GM12892 (cell line): Measurements from ENCODE around the gene SNX21. TPM values are rescaled to one million over a fixed set of nuclear protein-coding genes. Genes with fewer than 3 reads are reported as not detected.
"Not testable (repeated sequence)": the region's sequence is repeated elsewhere in the genome, so short reads cannot be mapped to it uniquely, and the experiment has no call there.

ENCODE experiments used
- DNase-seq: peaks from one replicate; pipeline ENCODE4 v3.0.0; 2011; ENCODE audit not compliant: insufficient read length
- FAIRE-seq: peaks from 2 replicates; lab custom pipeline; 2011; peaks lifted over from hg19 to GRCh38; lab: Jason Lieb, UNC
- POLR2A ChIP-seq: IDR thresholded peaks from 2 replicates; pipeline ENCODE4 v1.6.1; 2011; ENCODE audit warnings: low read depth, low read length, control low read depth
- POLR2AphosphoS5 ChIP-seq: IDR thresholded peaks from 2 replicates; pipeline ENCODE4 v1.6.1; 2011; ENCODE audit warnings: low read depth, low read length, control low read depth
- TAF1 ChIP-seq: IDR thresholded peaks from 2 replicates; pipeline ENCODE4 v1.6.1; 2011; ENCODE audit warnings: low read depth, mild to moderate bottlenecking, control low read depth, low read length, borderline replicate concordance
- polyA plus RNA-seq: library from polyadenylated mRNA; unstranded; fragments of >200 nt; gene quantifications from one replicate; pipeline ENCODE4 v1.2.1, GENCODE V29; 2012; ENCODE audit warnings: missing spikeins, inconsistent platforms; ENCODE audit not compliant: missing spikeins

The SNX21 gene, protein sequence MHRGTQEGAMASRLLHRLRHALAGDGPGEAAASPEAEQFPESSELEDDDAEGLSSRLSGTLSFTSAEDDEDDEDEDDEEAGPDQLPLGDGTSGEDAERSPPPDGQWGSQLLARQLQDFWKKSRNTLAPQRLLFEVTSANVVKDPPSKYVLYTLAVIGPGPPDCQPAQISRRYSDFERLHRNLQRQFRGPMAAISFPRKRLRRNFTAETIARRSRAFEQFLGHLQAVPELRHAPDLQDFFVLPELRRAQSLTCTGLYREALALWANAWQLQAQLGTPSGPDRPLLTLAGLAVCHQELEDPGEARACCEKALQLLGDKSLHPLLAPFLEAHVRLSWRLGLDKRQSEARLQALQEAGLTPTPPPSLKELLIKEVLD
- 0.81 TPM for polyA plus RNA-seq

DNA sequence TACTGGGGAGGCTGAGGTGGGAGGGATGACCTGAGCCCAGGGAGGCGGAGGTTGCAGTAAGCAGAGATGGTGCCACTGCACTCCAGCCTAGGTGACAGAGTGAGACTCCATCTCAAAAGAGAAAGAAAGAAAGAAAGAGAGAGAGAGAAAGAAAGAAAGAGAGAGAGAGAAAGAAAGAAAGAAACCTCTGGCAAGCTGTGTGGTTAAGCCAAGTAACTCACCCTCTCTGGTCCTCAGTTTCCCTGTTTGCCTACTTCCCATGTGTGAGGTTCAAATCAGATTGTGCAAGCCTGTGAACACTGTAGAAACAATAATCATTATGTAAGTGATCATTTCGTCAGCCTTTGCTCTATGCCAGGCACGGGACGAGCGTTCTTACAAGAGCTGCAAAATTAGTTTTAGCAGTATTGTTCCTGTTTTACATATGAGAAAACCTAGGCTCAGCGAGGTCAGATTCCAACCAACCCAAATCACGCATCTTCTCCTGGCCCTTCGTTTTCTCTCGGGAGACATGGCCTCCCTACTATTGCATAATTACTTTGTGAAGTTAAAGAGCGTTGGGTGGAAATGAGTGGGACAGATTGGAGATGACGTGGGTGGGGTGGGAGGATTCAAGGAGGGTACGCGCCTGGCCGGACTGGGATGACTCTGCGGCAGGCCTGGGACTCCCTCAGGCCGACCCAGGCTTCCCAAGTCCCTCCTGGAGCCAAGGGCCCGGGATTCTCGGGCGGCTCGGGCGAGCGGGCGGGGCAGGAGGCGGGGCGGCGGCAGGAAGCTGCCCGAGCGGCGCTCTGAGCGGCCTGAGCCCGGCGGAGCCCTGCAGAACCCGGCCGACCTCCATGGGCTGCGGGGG is at the start of gene SNX21:
TSS of gene SNX21 (plus strand) at position 770 of the 853 bp plus-strand sequence. CDS start 121 bp downstream, outside the sequence.
- FAIRE-seq: no peak
- peak; percentile 61 for DNase-seq
- TF ChIP-seq POLR2A (peak; percentile 21; the same call in 1 of the 2 replicates), TAF1 (no peak), POLR2AphosphoS5 (no peak)

DNA sequence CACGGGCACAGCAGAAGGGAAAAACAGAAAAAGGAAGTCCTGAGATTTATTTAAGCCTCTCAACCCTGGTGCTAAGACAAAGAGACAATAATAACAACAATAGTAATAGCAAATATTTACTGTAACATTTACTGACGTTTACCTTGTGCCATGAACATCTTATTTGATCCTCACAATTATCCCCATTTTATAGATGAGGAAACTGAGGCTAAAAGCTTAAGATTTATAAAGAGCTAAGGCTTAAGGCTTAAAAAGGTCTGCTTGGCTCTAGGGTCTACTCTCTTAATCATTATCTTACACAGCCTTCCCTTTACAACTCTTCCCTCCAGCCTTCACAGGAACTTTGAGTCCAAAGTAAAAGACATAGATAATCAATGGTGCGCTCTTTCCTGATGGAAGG is 45.2 kb upstream of the SNX21 start:
- no peak for FAIRE-seq
- DNase-seq: no peak
- no peak for TF ChIP-seq TAF1
- TF ChIP-seq POLR2A: no peak
- no peak for TF ChIP-seq POLR2AphosphoS5

DNA sequence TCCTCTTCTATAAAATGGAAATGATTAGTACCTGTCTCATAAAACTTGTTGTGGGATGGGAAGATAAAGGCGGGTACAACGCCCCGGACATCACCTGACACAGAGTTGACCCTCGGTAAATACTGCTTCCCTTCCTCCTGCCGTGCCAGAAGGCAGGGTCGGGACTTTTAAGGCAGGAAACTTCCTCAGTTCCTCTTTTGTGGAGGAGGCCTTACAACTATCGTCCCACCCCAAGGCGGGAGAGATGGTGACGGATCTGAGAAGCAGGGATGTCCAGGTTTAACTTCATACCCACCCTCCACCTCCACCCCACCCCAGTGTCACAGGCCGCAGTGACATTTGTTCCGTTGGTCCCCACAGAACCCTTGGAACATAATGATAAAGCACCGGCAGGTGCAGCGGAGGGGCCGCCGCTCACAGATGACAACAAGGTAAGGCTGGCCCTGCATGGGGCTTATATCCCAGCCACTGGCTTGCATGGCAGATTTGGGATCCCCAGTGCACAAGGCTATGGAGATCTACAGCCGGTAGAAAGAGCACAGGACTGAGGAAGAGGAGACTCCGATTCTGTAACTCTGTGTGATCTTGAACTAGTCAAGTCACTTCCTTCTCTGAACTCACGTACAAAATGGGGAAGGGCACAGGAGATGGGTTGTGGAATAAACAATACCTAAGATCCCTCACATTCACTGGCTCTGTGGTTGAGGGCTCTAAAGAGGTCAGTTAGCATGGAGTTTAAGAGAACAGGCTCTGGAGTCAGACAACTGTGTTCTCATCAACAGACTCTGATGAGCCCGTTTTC is 41.1 kb upstream of the SNX21 start:
- DNase-seq (no peak), FAIRE-seq (no peak)
- TF ChIP-seq POLR2A (no peak), POLR2AphosphoS5 (no peak), TAF1 (no peak)

DNA sequence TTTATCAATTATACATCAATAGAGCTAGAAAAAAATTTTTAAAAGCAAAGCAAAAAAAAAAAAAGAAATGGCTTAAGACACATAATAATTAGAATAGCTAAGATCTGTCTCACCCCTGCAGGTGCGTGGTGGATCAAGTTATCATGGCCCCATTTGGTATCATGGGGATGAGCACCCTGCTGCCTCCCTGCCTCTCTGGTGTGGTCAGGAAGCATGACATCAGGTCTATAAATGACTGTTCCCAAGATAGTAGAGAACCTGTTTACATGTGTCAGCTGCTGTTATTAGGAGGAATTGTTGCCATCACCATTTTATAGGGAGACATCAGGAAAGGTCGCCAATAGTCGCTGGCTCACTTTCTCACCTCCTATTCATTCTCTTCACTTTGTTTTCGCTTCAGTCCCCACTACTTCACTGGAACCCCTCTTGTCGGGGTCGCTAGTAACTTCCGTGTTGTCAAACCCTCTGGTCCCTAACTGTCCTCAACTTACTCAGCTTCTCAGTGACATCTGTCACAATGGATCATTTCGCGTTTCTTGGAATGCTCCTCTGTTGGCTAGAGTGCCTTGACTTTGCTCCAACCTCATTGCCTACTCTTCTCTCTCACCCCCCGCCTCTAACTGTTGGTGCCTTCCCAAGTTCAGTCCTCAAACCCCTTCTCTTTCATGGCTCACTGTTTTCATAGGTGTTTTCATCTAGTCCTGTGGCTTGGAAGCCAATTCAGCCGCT is 37.1 kb upstream of the SNX21 start:
- DNase-seq (no peak), FAIRE-seq (no peak)
- TF ChIP-seq POLR2A: no peak

DNA sequence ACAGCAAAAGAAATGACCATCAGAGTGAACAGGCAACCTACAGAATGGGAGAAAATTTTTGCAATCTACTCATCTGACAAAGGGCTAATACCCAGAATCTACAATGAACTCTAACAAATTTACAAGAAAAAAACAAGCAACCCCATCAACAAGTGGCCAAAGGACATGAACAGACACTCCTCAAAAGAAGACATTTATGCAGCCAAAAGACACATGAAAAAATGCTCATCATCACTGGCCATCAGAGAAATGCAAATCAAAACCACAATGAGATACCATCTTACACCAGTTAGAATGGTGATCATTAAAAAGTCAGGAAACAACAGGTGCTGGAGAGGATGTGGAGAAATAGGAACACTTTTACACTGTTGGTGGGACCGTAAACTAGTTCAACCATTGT is 36.1 kb upstream of the SNX21 start:
- DNase-seq, FAIRE-seq: not testable (repeated sequence)

DNA sequence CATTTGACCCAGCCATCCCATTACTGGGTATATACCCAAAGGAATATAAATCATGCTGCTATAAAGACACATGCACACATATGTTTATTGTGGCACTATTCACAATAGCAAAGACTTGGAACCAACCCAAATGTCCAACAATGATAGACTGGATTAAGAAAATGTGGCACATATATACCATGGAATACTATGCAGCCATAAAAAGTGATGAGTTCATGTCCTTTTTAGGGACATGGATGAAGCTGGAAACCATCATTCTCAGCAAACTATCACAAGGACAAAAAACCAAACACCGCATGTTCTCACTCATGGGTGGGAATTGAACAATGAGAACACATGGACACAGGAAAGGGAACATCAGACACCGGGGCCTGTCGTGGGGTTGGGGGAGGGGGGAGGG is 35.6 kb upstream of the SNX21 start:
- DNase-seq, FAIRE-seq: not testable (repeated sequence)

DNA sequence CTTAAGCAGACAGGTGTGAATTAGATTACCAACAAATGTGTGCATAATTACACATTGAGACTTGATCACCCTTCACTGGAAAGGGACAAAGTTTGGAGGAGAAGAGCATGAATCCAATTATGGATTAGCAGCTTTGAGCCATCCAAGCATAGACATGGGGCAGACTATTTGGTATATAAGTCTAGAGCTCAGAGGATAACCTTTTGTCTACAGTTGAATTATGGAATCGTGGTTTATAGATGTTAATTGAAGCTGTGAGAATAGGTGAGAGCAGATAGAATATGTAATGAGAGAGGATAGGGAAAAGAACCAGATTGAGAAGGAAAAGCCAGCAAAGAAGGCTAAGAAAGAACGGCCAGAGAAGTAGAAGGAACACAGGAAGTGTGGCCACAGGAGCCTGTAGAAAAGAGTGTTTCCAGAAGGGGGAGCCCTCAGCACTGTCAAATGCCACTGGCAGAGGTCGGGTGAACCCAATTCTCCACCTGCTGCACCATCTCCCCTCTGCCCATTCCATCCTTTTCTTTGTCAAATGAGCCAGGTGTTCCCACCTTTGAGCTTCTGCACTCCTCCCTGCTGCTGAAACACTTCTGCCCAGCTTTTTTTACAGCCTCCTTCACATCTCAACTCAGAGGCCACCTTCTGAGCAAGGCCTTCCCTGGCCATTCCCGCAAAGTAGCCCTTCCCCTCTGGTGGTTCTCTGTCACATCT is 34.5 kb upstream of the SNX21 start:
- TF ChIP-seq POLR2AphosphoS5 (no peak), POLR2A (no peak), TAF1 (no peak)
- DNase-seq (peak; percentile 43), FAIRE-seq (peak; percentile 74)

DNA sequence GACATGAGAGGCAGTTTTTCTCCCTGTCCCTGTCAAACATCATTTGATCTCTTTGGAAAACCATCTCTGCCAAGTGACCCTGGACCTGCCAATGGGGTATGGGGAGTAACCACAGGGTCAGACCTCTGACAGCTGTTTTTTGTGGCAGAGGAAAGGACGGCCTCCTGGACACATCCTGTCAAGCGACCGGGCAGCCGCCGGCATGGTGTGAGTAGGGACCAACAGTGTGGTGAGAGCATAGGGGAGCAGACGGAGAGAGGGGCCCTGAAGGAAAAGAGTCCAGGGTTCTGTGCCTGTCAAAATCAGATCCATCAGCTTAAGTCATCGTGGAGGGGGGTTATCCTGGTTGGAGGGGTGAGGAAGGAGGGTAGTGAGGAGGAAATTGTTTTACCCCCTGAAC is 31.7 kb upstream of the SNX21 start:
- FAIRE-seq: no peak
- TF ChIP-seq TAF1: no peak
- TF ChIP-seq POLR2AphosphoS5: no peak
- no peak for TF ChIP-seq POLR2A

DNA sequence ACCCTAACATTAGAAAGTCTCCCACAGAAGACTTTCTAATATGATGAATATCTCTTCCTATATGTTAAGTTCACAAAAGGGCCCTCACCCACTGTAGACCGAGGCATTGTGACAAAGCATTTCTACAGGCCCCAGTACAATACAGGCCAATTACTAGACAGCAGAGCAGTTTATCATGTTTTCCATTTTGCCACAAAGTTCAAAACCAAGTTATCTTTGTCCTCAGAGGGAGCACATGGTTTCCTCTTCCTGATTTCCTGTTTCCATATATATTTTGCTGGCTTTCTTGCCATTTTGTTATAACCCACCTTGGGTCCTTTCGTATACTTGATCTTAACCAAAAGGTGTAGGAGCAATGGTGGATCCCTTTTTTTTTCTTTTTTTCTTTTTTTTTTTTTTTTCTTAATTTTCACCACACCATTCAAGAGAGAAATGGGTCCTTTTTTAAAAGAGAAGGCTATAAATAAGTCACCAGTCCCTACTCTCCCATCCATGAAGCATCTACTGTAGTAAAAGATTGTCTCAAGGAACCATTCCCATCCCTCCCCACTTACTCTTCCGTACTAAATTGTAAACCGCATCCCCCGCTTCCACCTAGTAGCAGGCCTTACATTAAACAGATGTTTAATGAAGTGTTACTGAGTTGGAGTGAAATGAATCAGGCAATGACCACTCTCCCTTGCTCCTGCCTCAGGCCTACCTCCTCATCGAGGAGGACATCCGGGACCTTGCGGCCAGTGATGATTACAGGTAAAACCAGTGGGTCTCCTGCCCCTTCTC is 23.2 kb upstream of the SNX21 start:
- no peak for FAIRE-seq
- DNase-seq: no peak
- TF ChIP-seq TAF1: no peak
- TF ChIP-seq POLR2AphosphoS5: no peak
- no peak for TF ChIP-seq POLR2A

More for the DNA sequence above, 31.7 kb upstream of the SNX21 start:
- DNase-seq: no peak
